K562 (cell line): ENCODE data around the gene ZMPSTE24. TPM values are rescaled to one million over a fixed set of nuclear protein-coding genes. Genes with fewer than 3 reads are reported as not detected.

Source experiments
- NR4A1 ChIP-seq, 2 experiments: fragments of 250-450 bp in 1 of 2; fragments of 450-650 bp in 1 of 2; sonication (Bioruptor Pico) in 1 of 2; IDR thresholded peaks; 2 replicates each; pipeline versions ENCODE4 v1.4.0 to v1.6.1; 2016 to 2020; ENCODE audit warnings: mild to moderate bottlenecking in 2 of 2, missing compliant biosample characterization in 1 of 2, missing genetic modification characterization in 1 of 2, moderate library complexity in 1 of 2
- ZNF407 ChIP-seq: fragments of 450-650 bp; IDR thresholded peaks from 2 replicates; pipeline ENCODE4 v1.6.1; 2016; ENCODE audit warnings: low read depth
- polyA plus RNA-seq, 8 experiments: library from polyadenylated mRNA; depleted of rRNA in 4 of 8; stranded (reverse) in 5 of 8; unstranded in 3 of 8; fragments of >200 nt; fragmentation: Nextera tagmentation in 2 of 8; fragmentation: Illumina TruSeq in 1 of 8; extraction: Ambion mirVana in 2 of 8; extraction: Trizol in 1 of 8; gene quantifications; 2 replicates each; pipeline versions ENCODE4 v1.2.1 to v1.2.3, GENCODE V29; 2011 to 2014; ENCODE audit warnings: inconsistent platforms in 1 of 8, missing spikeins in 1 of 8
- total RNA-seq, 7 experiments: library from RNA; depleted of rRNA in 6 of 7; stranded (reverse); fragments of >200 nt in 6 of 7; fragmentation: Illumina TruSeq in 2 of 7; extraction: Trizol in 2 of 7; gene quantifications; 2 replicates each; pipeline versions ENCODE4 v1.2.1 to v1.2.3, GENCODE V29; 2011 to 2021; ENCODE audit warnings: low replicate concordance in 1 of 7

ZMPSTE24 gene
- total and polyA plus RNA-seq, 9 of the 15 experiments (the other 6 are each of a cell fraction or from before 2014, with no cell fraction given) = 30.7 to 75.9 (median 64.3) TPM

GRCh38 chr1:40247655-40248054 lies 10.4 kb upstream of the ZMPSTE24 start, which contains the start of gene TMCO2 (continued):
- TF ChIP-seq ZNF407 (no peak), NR4A1 (CRISPR knock-in tag; IDR thresholded peaks at IDR 0.05) (no peak), NR4A1 (tag; IDR thresholded peaks at IDR 0.05) (no peak)
